NCI-H1694 treated with DMSO at 0.1 percent for 48 hours (cell line): ENCODE measurements around the gene SVIL.
"Not testable (repeated sequence)": the region's sequence is repeated elsewhere in the genome, so short reads cannot be mapped to it uniquely, and the experiment has no call there.

Experiments used
- DNase-seq: peaks from one replicate; lab custom pipeline; 2025; lab: John Stamatoyannopoulos, UW

SVIL gene

DNA sequence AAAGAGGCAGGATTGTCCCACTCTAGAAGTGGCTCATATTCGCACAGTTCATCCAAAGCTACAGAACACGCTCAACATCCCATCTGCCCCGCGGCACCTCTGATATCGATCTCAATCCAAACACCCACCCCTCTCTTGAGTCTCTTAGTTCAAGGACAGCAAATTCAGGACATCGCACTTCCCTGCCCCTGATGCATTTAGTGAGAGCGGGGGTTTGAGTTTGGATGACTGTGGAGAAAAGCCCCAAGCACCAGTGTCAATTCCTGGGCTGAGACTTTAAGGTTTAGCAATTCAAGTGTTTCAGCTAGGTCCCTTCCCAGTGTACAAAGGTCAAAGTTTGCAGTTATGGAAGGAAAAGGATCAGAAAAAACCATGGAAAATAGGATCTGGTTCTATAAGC is 179.7 kb downstream of the SVIL start:
- DNase-seq: no peak

DNA sequence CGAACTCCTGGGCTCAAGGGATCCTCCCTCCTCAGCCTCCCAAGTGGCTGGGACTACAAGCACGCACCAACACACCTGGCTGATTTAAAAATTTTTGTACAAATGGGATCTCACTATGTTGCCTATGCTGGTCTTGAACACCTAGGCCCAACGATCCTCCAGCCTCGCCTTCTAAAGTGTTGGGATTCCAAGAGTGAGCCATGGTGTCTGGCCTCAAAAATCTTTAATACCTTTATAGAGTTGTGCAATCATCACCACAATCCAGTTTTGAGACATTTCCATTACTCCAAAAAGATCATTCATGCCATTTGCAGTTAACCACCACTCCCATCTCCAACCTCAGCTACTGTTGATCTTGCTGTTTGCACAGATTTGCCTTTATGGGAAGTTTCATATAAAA is 180.5 kb downstream of the SVIL start:
- DNase-seq: no peak

DNA sequence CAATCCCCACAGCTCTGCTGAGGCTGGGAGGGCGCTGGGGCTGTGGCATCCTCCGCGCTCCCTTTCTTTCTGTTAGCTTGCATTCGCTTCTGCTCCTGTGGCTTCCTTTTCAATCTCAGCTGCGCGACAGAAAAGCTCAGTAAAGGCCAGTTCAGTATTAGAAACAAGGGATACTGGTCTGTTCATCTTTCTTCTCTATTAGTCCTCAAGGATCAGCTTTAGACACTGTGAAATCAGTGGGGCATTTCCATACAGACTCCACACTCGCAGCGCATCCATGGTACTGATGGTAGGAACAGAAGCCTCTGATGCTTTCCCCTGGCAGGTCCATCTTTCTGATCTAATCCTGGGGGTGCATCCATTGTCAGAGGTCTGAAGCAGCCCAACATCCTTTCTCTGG is 182.2 kb downstream of the SVIL start:
- DNase-seq: no peak

DNA sequence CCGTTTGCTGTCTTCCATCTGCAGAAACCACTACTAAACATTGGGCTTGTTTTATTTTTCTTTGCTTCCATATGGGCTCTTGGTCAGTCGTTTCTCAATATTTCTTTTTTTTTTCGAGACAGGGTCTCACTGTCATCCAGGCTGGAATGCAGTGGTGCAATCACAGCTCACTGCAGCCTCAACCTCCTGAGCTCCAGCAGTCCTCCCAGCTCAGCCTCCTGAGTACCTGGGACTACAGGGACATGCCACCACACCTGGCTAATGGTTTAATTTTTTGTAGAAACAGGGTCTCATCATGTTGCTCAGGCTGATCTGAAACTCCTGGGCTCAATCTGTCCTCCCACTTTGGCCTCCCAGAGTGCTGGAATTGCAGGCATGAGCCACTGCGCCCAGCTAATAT is 182.8 kb downstream of the SVIL start:
- DNase-seq: no peak

DNA sequence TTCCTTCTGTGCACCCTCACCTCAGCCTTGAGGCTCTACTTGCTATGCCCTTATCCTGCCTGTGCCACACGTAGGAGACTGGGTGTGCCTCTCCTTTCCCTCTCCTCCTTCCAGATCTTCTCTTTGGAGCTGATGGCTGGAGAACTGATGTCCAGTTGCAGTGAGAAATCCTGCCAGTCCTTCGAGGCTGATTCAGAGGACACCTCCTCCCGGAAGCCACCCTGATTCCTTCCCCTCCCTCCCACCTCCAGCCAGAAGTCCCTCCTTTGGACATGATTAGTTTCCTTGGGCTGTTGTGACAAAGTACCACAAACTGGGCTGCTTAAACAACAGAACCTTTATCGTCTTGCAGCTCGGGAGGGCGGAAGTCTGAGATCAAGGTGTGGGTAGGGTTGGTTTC is 184.4 kb downstream of the SVIL start:
- DNase-seq: no peak

DNA sequence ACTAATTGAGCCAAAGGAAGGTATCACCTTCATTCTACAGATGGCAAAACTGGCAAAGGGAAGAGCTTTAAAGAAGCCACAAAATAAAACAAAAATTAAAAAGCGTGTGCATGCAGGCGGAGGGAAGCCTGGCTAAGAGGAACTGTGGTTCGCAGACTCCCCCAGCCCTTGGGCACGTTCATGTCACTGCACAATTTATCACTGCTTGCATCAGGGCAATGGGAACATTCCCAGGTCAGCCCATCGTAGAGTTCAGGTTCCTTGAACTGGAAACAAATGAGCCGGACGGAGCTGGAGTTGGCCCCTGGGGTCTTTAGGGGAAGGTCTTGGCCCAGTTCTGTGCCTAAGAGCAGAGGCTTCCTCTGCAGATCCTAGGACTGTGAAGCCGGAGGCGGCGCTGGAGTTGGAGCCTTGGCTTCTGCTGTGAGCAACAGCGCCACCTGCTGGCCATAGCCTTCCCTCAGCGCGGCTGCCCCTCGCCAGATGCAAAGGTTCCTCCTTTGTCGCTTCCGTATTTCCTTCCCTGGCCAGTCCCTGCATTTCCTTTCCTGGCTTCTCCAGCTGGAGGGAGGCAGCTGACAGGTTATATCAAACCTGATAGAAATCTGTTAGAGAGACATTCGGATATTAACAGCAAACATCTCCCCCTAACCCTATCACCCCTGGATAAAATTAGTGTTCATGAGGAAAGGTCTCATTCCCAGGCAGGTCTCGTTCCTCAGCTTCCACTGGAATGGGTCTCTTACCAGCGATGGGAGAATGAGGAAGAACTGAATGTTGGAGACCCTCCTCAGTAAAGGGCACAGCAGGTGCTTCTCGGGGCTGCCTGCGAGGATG is 185.8 kb downstream of the SVIL start:
- DNase-seq: peak; percentile 20

DNA sequence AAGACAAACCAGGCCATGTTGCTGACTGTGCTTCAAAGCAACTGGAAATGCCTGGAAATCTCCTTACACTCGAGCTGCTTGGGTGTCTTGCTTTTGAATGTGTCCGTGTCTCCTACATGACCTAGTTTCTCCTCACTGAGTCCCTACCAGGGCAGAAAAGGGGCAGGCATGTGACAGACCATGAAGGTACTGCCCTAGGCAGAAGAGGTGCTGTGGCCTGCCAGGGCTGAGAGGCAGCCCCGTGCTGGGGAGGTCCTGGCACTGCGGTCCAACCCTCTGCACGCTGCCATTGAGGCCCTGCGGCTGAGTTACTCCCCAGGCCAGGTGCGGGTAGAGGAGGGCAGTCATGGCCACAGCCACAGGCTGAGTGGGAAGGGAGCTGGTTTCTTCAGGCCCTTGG is 186.6 kb downstream of the SVIL start:
- DNase-seq: no peak

DNA sequence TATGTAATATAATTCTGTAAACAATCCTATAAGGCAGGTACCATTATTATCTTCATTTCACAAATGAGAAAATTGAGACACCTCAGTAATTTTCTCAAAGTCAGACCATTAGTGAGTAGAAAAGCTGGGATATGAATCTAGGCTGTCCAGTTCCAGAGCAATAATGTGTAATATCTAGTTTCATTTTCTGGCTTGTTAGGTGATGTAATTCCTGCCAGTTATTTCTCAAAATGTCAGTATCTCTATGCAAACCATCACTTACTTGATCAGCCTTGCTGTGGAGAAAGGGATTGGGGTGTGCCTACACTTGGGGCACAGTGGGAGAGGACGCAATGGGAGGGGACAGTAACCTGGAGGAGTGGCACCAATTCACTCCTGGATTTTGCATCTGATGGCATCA is 188.4 kb downstream of the SVIL start:
- DNase-seq: no peak

DNA sequence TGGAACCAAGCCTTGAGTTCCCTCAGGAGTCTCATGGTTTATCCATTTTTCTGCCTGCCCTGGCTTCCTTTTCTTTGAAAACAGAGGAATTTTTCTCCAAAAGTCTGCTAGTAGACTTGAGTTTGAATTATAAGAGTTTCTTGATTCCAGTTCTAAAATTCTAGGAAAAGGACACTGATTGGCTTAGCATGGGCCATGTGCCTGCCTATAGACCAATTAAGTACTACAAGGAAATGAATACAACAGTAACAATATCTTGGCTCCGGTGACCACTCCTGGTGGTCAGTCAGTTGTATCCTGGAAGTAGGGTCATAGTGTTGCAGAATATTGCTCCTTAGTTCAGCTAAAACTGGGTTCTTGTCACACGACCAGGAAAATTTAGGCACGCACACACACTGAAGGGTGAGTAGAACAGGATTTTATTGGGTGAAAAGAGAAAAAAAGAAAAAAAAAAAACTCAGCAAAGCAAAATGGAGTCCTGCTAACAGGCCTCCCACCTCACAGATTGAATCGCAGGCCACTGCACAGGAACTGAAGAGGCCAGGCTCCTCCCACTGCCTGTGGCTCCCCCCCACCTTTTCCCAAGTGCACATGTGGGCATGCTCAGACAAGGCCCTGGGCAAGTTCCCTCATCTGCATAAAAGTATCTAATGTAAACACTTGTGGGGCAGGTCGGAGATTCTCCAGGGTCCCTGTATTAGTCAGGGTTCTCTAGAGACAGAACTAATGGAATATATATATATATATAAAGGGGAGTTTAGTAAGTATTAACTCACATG is 190.8 kb downstream of the SVIL start:
- no peak for DNase-seq

DNA sequence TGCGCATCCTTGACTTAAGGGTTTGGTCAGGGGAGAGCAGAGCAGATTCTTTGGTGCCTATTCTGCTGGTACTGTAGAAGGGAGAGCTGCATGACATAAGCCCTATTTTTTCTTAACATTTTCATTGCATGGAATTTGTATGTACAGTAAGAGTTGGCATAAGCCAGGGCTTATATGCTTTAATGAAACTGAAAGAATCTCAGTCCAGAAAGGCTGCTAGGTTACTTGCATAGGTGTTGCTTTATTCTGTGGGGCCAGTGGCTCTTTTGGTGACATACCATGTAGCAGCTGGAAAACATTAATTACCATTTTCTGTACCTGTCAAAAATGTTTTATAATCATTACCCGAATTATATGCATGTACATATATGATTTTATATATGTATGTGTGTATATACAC is 193.8 kb downstream of the SVIL start:
- no peak for DNase-seq

DNA sequence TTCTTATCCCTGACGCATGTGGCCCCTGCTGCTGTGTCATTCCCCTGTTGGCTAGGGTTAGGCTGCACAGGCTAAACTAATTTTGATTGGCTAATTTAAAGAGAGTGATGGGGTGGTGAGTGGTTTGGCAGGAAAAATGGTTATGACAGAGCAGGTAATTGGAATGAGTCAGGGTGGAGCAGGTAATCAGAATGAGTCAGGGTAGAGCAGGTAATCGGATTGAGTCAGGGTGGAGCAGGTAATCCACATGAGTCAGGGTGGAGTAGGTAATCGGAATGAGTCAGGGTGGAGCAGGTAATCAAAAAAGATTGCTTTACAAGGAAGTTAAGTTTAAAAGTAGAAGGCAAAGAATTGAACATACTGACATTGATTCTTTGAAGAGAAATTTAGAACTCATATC is 195.8 kb downstream of the SVIL start:
- DNase-seq: not testable (repeated sequence)

DNA sequence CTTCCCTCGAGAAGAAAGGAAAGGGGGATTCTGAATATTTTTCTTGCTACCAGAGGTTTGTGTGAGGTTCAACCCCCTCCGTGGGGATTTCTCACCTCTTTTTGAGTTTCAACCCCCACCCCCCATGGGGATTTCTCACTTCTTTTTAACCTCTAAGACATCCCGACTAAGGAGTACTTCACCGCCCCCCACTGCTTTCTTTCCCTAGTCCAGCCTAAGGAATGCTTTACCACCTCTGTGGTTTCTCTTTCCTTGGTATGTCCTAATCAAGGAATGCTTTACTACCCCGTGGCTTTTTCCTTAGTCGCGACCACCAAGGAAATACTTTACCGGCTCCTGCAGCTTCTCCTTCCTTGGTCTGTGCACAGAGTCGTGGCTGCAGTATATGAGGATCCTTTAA is 196.5 kb downstream of the SVIL start:
- no peak for DNase-seq

DNA sequence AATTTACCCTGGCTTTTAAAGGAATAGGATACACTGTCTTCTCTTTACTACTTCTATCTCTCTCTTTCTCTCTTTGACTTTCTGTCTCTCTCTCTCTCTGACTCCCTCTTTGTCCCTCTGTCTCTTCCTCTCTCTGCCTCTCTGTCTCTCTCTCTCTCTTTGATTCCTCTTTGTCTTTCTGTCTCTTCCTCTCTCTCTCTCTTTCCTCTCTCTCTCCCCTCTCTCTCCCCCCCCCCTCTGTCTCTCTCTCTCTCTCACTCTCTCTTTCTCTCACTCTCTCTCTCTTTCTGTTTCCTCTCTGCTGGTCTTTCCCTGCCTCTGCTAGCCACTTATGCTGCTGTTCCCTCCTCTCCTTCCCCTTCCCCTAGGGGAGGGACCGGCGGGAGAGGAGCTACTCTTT is 196.9 kb downstream of the SVIL start:
- no peak for DNase-seq

DNA sequence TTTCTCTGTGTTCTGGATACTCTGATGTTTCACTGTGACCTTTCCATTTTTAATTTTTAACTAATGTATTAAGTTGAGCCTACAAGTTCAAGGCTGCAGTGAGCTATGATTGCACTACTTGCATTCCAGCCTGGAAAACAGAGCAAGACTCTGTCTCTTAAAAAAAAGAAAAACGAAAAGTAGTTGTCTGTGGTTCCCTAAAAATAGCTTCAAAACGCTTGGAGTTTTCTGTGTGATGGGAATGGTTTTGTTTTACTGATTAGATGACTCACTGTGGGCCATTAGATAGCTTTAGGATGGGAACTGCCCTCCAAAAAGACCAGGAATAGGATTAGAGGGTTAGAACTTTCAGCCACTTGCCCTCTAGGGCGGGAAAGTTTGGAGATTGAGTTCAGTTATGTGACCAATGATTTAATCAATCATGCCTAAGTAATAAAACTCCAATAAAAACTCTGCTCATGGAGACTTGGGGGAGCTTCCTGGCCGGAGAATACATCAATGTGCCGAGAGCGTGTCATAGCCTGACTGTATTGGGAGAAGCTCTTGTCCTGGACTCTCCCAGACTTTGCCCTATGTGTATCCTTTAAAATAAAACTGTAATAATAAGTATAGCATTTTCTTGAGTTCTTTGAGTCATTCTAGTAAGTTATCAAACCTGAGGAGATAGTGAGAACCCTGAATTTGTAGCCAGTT is 198.8 kb downstream of the SVIL start:
- no peak for DNase-seq

DNA sequence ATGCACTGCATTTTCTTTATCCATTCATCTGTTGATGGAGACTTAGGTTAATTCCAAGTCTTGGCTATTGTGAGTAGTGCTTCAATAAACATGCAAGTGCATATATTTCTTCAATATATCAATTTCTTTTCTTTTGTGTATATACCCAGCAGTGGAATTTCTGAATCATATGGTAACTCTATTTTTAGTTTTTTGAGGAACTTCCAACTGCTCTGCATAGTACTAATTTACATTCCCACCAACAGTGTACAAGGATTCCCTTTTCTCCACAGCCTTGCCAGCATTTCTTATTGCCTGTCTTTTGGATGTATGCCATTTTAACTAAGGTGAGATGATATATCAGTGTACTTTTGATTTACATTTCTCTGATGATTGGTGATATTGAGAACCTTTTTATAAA is 200.7 kb downstream of the SVIL start:
- no peak for DNase-seq

DNA sequence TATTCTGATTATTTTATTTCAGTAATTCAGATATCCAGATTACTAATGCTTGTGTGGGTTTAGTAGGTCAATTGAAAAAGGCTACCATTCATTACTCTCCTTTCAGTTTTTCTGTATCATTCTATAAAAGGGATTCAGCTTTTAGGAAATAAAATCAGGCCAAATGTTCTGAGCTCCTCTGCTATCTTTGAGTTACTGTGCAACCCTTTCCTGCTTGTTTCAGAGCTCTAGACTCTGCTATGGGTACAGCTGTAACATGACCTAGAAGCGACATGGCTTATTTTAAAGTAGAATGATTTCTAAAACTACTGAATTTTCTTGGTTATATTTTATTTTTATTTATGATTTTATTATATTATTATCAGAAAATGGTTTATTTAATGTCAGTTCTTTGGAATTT is 203.1 kb downstream of the SVIL start:
- DNase-seq: no peak

DNA sequence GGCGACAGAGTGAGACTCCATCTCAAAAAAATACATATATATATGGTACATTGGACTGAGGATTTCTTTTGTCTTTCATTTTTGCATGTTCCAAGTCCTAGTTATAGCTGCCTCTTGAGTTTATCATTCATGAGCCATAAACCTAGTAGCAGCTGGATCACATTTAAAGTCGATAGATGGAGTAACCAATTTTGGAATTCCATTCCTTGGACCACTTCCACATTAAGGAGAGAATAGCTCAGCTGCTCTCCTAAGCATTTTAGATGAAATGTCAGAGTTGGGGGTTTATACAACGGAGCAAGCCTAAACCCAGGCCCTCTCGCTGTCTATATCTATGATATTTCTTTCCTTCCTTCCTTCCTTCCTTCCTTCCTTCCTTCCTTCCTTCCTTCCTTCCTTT is 204.7 kb downstream of the SVIL start:
- DNase-seq: no peak

DNA sequence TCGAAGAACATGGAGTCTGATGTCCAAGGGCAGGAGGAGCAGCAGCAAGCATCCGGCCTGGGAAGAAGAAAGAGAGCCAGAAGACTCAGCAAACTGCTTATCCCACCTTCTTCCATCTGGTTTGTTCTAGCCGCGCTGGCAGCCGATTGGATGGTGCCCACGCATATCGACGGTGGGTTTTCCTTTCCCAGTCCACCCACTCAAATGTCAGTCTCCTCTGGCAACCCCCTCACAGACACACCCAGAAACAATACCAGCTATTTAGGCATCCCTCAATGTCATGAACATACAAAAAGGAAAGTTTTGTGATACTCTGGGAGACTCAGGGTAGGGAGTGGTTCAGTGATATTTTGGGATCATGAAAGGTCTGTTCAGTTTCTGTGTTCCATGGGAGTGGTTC is 206.3 kb downstream of the SVIL start:
- DNase-seq: no peak

DNA sequence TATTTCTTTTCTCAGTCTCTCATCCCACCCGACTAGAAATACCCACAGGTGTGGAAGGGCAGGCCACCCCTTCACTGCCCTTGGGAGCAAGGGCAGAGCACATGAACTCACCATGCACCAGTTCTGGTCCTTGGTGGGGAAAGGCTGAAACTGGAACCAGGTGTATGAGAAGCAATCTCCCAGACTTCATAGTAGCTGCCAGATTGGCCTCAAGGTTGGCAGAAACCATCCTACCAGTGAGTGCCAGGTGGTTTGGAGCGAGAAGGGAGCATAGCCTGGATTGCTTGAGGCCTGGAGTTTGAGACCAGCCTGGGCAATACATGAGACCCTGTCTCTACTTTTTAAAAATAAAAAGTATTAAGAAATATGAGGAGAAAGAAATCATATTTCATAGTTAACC is 207.1 kb downstream of the SVIL start:
- no peak for DNase-seq

DNA sequence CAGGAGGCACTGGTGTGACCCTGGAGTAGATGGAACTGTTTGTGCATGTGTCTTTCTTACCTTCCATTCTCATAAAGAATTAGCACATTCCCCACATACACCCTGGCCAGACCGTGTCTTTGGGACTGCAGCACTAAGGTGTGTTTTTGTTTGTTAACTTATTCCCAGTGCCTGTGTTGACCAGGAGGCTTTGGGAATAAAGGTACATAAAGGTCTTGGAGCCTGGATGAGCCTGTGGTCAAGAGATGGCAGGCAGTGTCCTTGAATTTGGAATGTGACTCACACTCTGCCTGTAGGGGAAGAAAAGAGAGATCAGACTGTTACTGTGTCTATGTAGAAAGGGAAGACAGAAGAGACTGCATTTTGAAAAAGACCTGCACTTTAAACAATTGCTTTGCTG is 208.4 kb downstream of the SVIL start:
- no peak for DNase-seq

DNA sequence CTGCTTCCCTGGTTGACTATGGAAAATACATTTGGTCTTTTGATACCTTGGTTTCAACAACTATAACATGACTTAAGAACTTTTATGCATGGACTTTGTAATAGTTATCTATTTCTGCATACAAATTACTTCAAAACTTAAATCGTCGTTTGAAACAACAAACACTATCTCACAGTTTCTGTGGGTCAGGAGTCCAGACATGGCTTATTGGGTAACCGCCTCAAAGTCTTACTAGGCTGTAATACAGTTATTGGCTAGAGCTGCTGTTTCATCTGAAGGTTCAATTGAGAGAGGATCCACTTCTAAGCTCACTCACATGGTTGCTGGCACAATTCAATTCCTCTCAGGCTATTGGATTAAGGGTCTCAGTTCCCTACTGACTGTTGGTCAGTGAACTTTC is 210.8 kb downstream of the SVIL start:
- DNase-seq: no peak

DNA sequence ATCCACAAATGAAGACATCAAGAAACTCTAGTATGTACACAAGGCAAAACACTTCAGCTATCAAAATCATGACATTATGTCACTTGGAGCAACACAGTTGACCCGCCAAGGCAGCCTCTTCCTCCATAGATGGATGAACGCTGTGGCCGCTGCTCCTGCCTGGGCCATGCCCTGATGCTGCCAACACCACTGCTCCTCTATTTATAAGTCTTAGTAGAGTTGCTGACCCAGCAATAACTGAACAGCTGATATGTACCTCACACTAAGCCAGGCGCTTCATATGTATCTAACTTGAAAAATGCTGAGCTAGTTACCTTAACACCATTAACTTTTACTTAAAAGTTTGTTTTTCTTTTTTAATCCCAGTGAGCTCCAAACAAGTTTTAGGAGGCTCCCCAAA is 214.0 kb downstream of the SVIL start:
- DNase-seq: no peak

DNA sequence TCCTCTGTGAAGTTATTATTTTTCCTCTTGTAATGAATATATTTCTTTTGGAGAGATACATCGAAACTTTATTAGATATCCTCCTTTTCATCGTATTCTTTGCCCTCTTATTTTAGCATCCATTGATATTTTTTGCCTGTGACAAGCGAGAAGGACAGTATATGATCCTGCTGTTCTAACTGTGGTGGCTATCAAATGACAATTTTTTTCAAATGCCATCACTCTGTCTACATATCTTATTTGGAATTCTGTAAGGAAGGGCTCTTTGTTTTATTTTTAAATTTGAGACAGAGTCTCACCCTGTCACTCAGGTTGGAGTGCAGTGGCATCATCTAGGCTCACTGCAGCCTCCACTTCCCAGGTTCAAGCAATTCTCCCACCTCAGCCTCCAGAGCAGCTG is 217.4 kb downstream of the SVIL start:
- DNase-seq: no peak
